Right lobe of liver (tissue), 6 donors: ENCODE measurements around the gene NFE2L3. TPM values are rescaled to one million over a fixed set of nuclear protein-coding genes. Genes with fewer than 3 reads are reported as not detected.
"Not testable (repeated sequence)": the region's sequence is repeated elsewhere in the genome, so short reads cannot be mapped to it uniquely, and the experiment has no call there.

ENCODE experiments used
- ATAC-seq, 4 donors: fragments of 200-7000 bp; cut with Tn5 transposase; one replicate each; pipeline ENCODE4 v1.9.1; 2020; ENCODE audit warnings: mild to moderate bottlenecking in 4 of 4, moderate library complexity in 4 of 4
- DNase-seq, 3 donors: peaks; one replicate each; pipeline ENCODE4 v3.0.0-alpha.2; 2020
- H3K27ac ChIP-seq, 3 donors: fragments of 200-600 bp; one replicate each; pipeline ENCODE4 v1.8.0; 2022
- H3K27me3 ChIP-seq, 2 donors: fragments of 200-600 bp; one replicate each; pipeline ENCODE4 v1.8.0; 2022
- H3K36me3 ChIP-seq, 4 donors: fragments of 200-600 bp; sonication (generic) in 1 of 4; one replicate each; pipeline versions ENCODE4 v1.5.1 to v1.8.0; 2017 to 2022; ENCODE audit warnings: control low read depth in 1 of 4
- H3K4me1 ChIP-seq, 4 donors: fragments of 200-600 bp; sonication (generic) in 1 of 4; one replicate each; pipeline versions ENCODE4 v1.5.1 to v1.8.0; 2017 to 2022; ENCODE audit warnings: control low read depth in 1 of 4
- H3K4me3 ChIP-seq, 3 donors: fragments of 200-600 bp; one replicate each; pipeline ENCODE4 v1.8.0; 2022
- H3K9me3 ChIP-seq, 4 donors: fragments of 200-600 bp; sonication (generic) in 1 of 4; one replicate each; pipeline versions ENCODE4 v1.5.1 to v1.8.0; 2017 to 2022; ENCODE audit warnings: control low read depth in 1 of 4
- CTCF ChIP-seq, 4 donors: fragments of 200-600 bp in 3 of 4; fragments of 450-650 bp in 1 of 4; IDR thresholded peaks; one replicate each; pipeline versions ENCODE4 v1.5.1 to v1.8.0; 2016 to 2022; ENCODE audit warnings: antibody characterized with exemption in 4 of 4, mild to moderate bottlenecking in 2 of 4
- POLR2A ChIP-seq: fragments of 450-650 bp; IDR thresholded peaks from one replicate; pipeline ENCODE4 v1.6.1; 2017; ENCODE audit warnings: antibody characterized with exemption, mild to moderate bottlenecking
- WGBS: methylation state at CpG from one replicate; pipeline ENCODE4 v1.1.6; 2018; ENCODE audit warnings: low coverage, low lambda C conversion rate; ENCODE audit not compliant: insufficient coverage; ENCODE audit errors: missing lambda C conversion rate; 5-methylcytosine and 5-hydroxymethylcytosine counted together
- intact Hi-C, 2 donors: fragments of 100-400 bp; cut with DNase I; formaldehyde crosslinking; loops; one replicate each; pipeline versions ENCODE4 v1.11.2 to v1.14.1; 2022
- total RNA-seq, 6 experiments: library from RNA; depleted of rRNA in 2 of 6; stranded (reverse); fragments of >200 nt in 2 of 6; fragmentation: NEBNext Ultra II Directional in 3 of 6; extraction: Animal tissue kit (Norgen Biotek cat#: 25700) in 3 of 6; gene quantifications; one replicate each; pipeline versions ENCODE4 v1.1.0 to v1.2.4, GENCODE V29; 2016 to 2023
- donor health status: DM: no; HTN: yes; CAD: no.
- donor health status: DM: no; HTN: no; CAD: no.
- donor health status: DM: no; HTN: no; CAD: no.
- donor health status: DM: no; HTN: yes; CAD: no.
- donor health status: DM: no; HTN: yes; CAD: no.

NFE2L3 gene
- total RNA-seq, 6 experiments from 2014 or later, result 0.13 to 2.0 (median 0.54) TPM

GRCh38 chr7:26157520-26158105, 5.6 kb downstream of the NFE2L3 start:
- 81% methylated on average over 3 of the region's 4 CpGs for WGBS
- intact Hi-C loops, result no loop called here
- Histone ChIP-seq H3K27ac (no peak overlapping the region), H3K9me3 (no peaks in the 10 kb centered on the region), H3K36me3 (no peaks in the 10 kb centered on the region), H3K4me1 (peaks cover 0 to under 1% (median 0%) of the 10 kb centered on the region in 4 donors), H3K27me3 (no peaks in the 10 kb centered on the region), H3K4me3 (no peak overlapping the region)
- DNase-seq (no peak), ATAC-seq (no peak)
- no peak for TF ChIP-seq CTCF (IDR thresholded peaks at IDR 0.05)
- no peak for TF ChIP-seq POLR2A

GRCh38 chr7:26159243-26159642, 7.2 kb downstream of the NFE2L3 start:
- Histone ChIP-seq H3K27me3 (no peaks in the 10 kb centered on the region), H3K4me3 (no peak overlapping the region), H3K9me3 (no peaks in the 10 kb centered on the region), H3K36me3 (no peaks in the 10 kb centered on the region), H3K4me1 (no peaks in the 10 kb centered on the region), H3K27ac (no peak overlapping the region)
- ATAC-seq, result no peak
- TF ChIP-seq POLR2A, result no peak
- TF ChIP-seq CTCF (IDR thresholded peaks at IDR 0.05), result no peak
- 60% methylated on average over 2 of the region's 2 CpGs for WGBS
- no peak for DNase-seq
- intact Hi-C loops, result no loop called here

- Histone ChIP-seq H3K27me3 (no peaks in the 10 kb centered on the region), H3K27ac (no peak overlapping the region), H3K9me3 (no peaks in the 10 kb centered on the region), H3K4me3 (no peak overlapping the region), H3K36me3 (no peaks in the 10 kb centered on the region), H3K4me1 (no peaks in the 10 kb centered on the region)
- intact Hi-C loops, result no loop called here
- TF ChIP-seq CTCF (IDR thresholded peaks at IDR 0.05), result no peak
- no peak for TF ChIP-seq POLR2A
- no peak for DNase-seq
- whole genome bisulfite sequencing, result 90% methylated on average over 2 of the region's 2 CpGs
- no peak for ATAC-seq
These were observed 8.9 kb downstream of the NFE2L3 start for GRCh38 chr7:26160896-26161295.

GRCh38 chr7:26162431-26162830, 10.4 kb downstream of the NFE2L3 start:
- Histone ChIP-seq H3K4me3 (no peak overlapping the region), H3K4me1 (peaks cover 0 to 1% (median 0%) of the 10 kb centered on the region in 4 donors), H3K9me3 (no peaks in the 10 kb centered on the region), H3K27me3 (no peaks in the 10 kb centered on the region), H3K36me3 (no peaks in the 10 kb centered on the region), H3K27ac (no peak overlapping the region)
- TF ChIP-seq POLR2A, result no peak
- TF ChIP-seq CTCF (IDR thresholded peaks at IDR 0.05), result no peak
- ATAC-seq (no peak), DNase-seq (no peak)
- intact Hi-C loops, result no loop called here
- 92% methylated on average over 2 of the region's 2 CpGs for WGBS

- H3K4me3 ChIP-seq, H3K27me3 ChIP-seq, H3K27ac ChIP-seq, H3K4me1 ChIP-seq, H3K36me3 ChIP-seq, DNase-seq, H3K9me3 ChIP-seq, intact Hi-C loops, ATAC-seq: not testable (repeated sequence)
- WGBS, result 43% methylated on average over 1 of the region's 1 CpG
These were observed 11.8 kb downstream of the NFE2L3 start for GRCh38 chr7:26163804-26164203.
